GM12878 (cell line): ENCODE measurements around the gene TBL3. TPM values are rescaled to one million over a fixed set of nuclear protein-coding genes. Genes with fewer than 3 reads are reported as not detected.

Experiments used
- EP300 ChIP-seq, 2 experiments: fragments of 150-350 bp in 1 of 2; IDR thresholded peaks; 2 replicates each; pipeline ENCODE4 v1.6.1; 2011 to 2012; ENCODE audit warnings: low read depth in 2 of 2, low read length in 2 of 2, borderline replicate concordance in 1 of 2, improper control_type of control experiment in 1 of 2, inconsistent platforms in 1 of 2; ENCODE audit not compliant: control insufficient read depth in 1 of 2
- ETV6 ChIP-seq, 2 experiments: fragments of 450-650 bp in 1 of 2; IDR thresholded peaks in 1 of 2; conservative IDR thresholded peaks in 1 of 2; 2 replicates each; pipeline ENCODE4 v1.6.1; 2014; ENCODE audit warnings: antibody characterized with exemption in 1 of 2, borderline replicate concordance in 1 of 2, low read depth in 1 of 2, mild to moderate bottlenecking in 1 of 2, moderate library complexity in 1 of 2
- FOXK2 ChIP-seq: fragments of 450-650 bp; IDR thresholded peaks from 2 replicates; pipeline ENCODE4 v1.6.1; 2017; ENCODE audit warnings: mild to moderate bottlenecking, moderate library complexity
- HCFC1 ChIP-seq: fragments of 150-350 bp; IDR thresholded peaks from 2 replicates; pipeline ENCODE4 v1.6.1; 2014; ENCODE audit warnings: low read length
- LARP7 ChIP-seq: fragments of 450-650 bp; IDR thresholded peaks from 2 replicates; pipeline ENCODE4 v1.6.1; 2017; ENCODE audit warnings: mild to moderate bottlenecking
- MEF2A ChIP-seq: IDR thresholded peaks from 2 replicates; pipeline ENCODE4 v1.6.1; 2011; ENCODE audit warnings: low read depth, mild to moderate bottlenecking, low read length, moderate library complexity; ENCODE audit not compliant: insufficient read depth
- NR2C1 ChIP-seq: fragments of 450-650 bp; IDR thresholded peaks from 2 replicates; pipeline ENCODE4 v1.6.1; 2017; ENCODE audit warnings: antibody characterized with exemption, mild to moderate bottlenecking, moderate library complexity
- POLR2A ChIP-seq: IDR thresholded peaks from 2 replicates; pipeline ENCODE4 v1.6.1; 2011; ENCODE audit warnings: low read depth, mild to moderate bottlenecking, low read length
- RAD21 ChIP-seq: IDR thresholded peaks from 2 replicates; pipeline ENCODE4 v1.6.1; 2011; ENCODE audit warnings: mild to moderate bottlenecking, low read depth, low read length, moderate library complexity; ENCODE audit not compliant: insufficient read depth
- SREBF1 ChIP-seq: IDR thresholded peaks from 2 replicates; pipeline ENCODE4 v1.6.1; 2012; ENCODE audit warnings: mild to moderate bottlenecking, low read length
- WRNIP1 ChIP-seq: IDR thresholded peaks from 2 replicates; pipeline ENCODE4 v1.6.1; 2011; ENCODE audit warnings: low read depth, low read length, improper control_type of control experiment, borderline replicate concordance
- polyA plus RNA-seq, 11 experiments: library from polyadenylated mRNA; depleted of rRNA in 4 of 11; unstranded in 6 of 11; stranded (reverse) in 5 of 11; fragments of >200 nt; fragmentation: Nextera tagmentation in 4 of 11; fragmentation: Illumina TruSeq in 1 of 11; extraction: Ambion mirVana in 4 of 11; extraction: Trizol in 1 of 11; gene quantifications; 1 replicate in 1 of 11; 2 replicates in 10 of 11; pipeline versions ENCODE4 v1.2.1 to v1.2.3, GENCODE V29; 2011 to 2016; ENCODE audit warnings: inconsistent platforms in 2 of 11, missing spikeins in 2 of 11, low read depth in 1 of 11
- total RNA-seq, 4 experiments: library from RNA; depleted of rRNA in 3 of 4; stranded (reverse); fragments of >200 nt in 3 of 4; fragmentation: Illumina TruSeq in 1 of 4; extraction: Trizol in 1 of 4; gene quantifications; 2 replicates each; pipeline versions ENCODE4 v1.2.1 to v1.2.3, GENCODE V29; 2013 to 2021

The TBL3 gene
- total and polyA plus RNA-seq, 10 of the 15 experiments (the other 5 are each of a cell fraction or from before 2014, with no cell fraction given): 1.2 to 101 (median 34.2) TPM

DNA sequence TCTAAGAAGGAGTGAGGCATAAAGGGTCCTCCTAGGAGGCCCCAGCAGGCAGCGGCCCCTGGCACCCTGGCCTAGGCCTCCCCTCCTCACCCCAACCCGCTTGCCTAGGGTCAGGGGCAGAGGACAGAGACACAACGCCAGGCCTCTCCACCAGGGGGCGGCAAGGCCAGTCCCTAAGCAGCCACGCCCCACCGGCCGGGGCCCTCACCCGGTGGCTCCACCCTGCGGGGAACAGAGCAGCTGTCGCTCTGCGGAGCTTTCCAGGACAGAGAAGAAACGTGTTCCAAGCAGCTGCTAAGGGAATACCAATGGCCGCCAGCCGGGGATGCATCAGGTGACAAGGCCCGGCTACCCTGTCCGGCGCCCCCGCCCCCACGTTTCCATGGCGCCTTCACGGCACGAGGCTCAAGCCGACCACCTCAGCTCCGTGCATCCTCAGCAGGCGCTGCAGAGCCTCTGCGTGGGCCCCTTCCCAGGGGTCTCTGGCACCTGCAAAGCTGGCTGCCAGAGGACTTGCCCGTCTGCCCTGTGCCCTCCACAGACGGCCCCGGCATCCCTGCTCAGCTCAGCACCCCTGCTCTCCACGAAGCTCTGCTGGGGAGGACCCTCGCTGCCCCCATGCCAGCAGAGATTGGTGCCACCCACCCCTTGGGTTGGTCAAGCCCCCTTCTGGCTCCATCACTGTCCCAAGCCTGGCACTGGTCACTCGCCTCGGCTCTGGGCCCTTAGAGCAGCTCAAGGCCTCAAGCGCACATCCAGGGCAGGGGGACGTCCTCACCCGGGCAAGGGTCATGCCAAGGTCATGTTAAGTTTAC, 32.2 kb downstream of the TBL3 start (continued):
- TF ChIP-seq EP300 (IDR thresholded peaks at IDR 0.05; ENCODE audit: borderline replicate concordance in 1 of 2, control insufficient read depth in 1 of 2, low read depth in 2 of 2, low read length in 2 of 2): no peak
- TF ChIP-seq NR2C1: 0 out of 2 replicates have a peak, but pooled peaks have one; percentile 15
- TF ChIP-seq MEF2A: no peak
- TF ChIP-seq ETV6 (conservative IDR thresholded peaks at IDR 0.05 in 1 of 2, IDR thresholded peaks at IDR 0.05 in 1 of 2; ENCODE audit: borderline replicate concordance in 1 of 2, low read depth in 1 of 2): no peak
- peak; percentile 43 for TF ChIP-seq RAD21
- TF ChIP-seq POLR2A: peak; percentile 16
- TF ChIP-seq FOXK2: no peak
- TF ChIP-seq LARP7: 0 out of 2 replicates have a peak, but pooled peaks have one; percentile 18
- TF ChIP-seq SREBF1: no peak
- no peak for TF ChIP-seq HCFC1
- TF ChIP-seq WRNIP1: no peak
